SU-DHL-6 (cell line): ENCODE measurements around the gene TMEM248.
"Not testable (repeated sequence)": the region's sequence is repeated elsewhere in the genome, so short reads cannot be mapped to it uniquely, and the experiment has no call there.

Source experiments
- H2AFZ ChIP-seq: fragments of 200-600 bp; sonication (generic); 2 replicates; pipeline ENCODE4 v1.6.1; 2014; ENCODE audit warnings: low read depth, mild to moderate bottlenecking, moderate library complexity, mixed read lengths, antibody characterized with exemption, low read length; ENCODE audit not compliant: severe bottlenecking
- H3F3A ChIP-seq: fragments of 200-600 bp; shearing (Covaris generic); 2 replicates; pipeline ENCODE4 v1.6.0; 2016; ENCODE audit warnings: antibody characterized with exemption, mild to moderate bottlenecking; ENCODE audit not compliant: insufficient read depth
- H3K27ac ChIP-seq: fragments of 200-600 bp; sonication (generic); 2 replicates; pipeline ENCODE4 v1.5.1; 2016; ENCODE audit warnings: low read depth, mild to moderate bottlenecking, low read length, moderate library complexity, mixed read lengths
- H3K27me3 ChIP-seq: fragments of 200-600 bp; sonication (generic), shearing (Covaris generic); 2 replicates; pipeline ENCODE4 v1.6.0; 2014; ENCODE audit warnings: mild to moderate bottlenecking, low read length
- H3K36me3 ChIP-seq: fragments of 200-600 bp; sonication (generic); 2 replicates; pipeline ENCODE4 v1.6.1; 2014; ENCODE audit warnings: mild to moderate bottlenecking, low read length, mixed read lengths
- H3K4me2 ChIP-seq: fragments of 300-600, 200-600 bp; shearing (Covaris generic), sonication (generic); 2 replicates; pipeline ENCODE4 v1.6.0; 2014; ENCODE audit warnings: low read length, low read depth, mild to moderate bottlenecking; ENCODE audit not compliant: poor library complexity, severe bottlenecking
- H3K4me3 ChIP-seq: fragments of 200-600 bp; sonication (generic); 2 replicates; pipeline ENCODE4 v1.5.1; 2014; ENCODE audit warnings: antibody characterized with exemption, low read length, mild to moderate bottlenecking, mixed read lengths; ENCODE audit not compliant: insufficient read depth, poor library complexity, severe bottlenecking
- H3K79me2 ChIP-seq: fragments of 200-600 bp; sonication (generic); 2 replicates; pipeline ENCODE4 v1.6.1; 2014; ENCODE audit warnings: mild to moderate bottlenecking, low read length, moderate library complexity; ENCODE audit not compliant: insufficient read depth
- H3K9ac ChIP-seq: fragments of 200-600 bp; sonication (generic); 2 replicates; pipeline ENCODE4 v1.7.0; 2014; ENCODE audit warnings: mild to moderate bottlenecking, low read length
- H3K9me2 ChIP-seq: fragments of 200-600 bp; sonication (generic); replicated peaks from 2 replicates; pipeline ENCODE4 v1.6.1; 2014; ENCODE audit warnings: low read length; ENCODE audit not compliant: insufficient read depth
- H3K9me3 ChIP-seq: fragments of 200-600 bp; sonication (generic); 2 replicates; pipeline ENCODE4 v1.6.1; 2014; ENCODE audit warnings: low read length, mixed read lengths; ENCODE audit not compliant: insufficient read depth
- H4K20me1 ChIP-seq: fragments of 200-600 bp; sonication (generic); 2 replicates; pipeline ENCODE4 v1.6.1; 2014; ENCODE audit warnings: low read depth, mild to moderate bottlenecking, antibody characterized with exemption, low read length, moderate library complexity, mixed read lengths
- EZH2phosphoT487 ChIP-seq: fragments of 200-600 bp; sonication (generic), shearing (Covaris generic); conservative IDR thresholded peaks from 2 replicates; pipeline ENCODE4 v1.6.1; 2018; ENCODE audit warnings: mild to moderate bottlenecking, antibody characterized with exemption, low read length, moderate library complexity, mixed read lengths
- TF ChIP-seq, protein P1 (sequence below): fragments of 200-600 bp; sonication (generic); IDR thresholded peaks from one replicate; pipeline ENCODE4 v1.5.1; 2017; ENCODE audit warnings: antibody characterized with exemption, mild to moderate bottlenecking, low read length, moderate library complexity; ENCODE audit not compliant: insufficient read depth, poor library complexity, severe bottlenecking

The TMEM248 gene, protein sequence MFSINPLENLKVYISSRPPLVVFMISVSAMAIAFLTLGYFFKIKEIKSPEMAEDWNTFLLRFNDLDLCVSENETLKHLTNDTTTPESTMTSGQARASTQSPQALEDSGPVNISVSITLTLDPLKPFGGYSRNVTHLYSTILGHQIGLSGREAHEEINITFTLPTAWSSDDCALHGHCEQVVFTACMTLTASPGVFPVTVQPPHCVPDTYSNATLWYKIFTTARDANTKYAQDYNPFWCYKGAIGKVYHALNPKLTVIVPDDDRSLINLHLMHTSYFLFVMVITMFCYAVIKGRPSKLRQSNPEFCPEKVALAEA

DNA sequence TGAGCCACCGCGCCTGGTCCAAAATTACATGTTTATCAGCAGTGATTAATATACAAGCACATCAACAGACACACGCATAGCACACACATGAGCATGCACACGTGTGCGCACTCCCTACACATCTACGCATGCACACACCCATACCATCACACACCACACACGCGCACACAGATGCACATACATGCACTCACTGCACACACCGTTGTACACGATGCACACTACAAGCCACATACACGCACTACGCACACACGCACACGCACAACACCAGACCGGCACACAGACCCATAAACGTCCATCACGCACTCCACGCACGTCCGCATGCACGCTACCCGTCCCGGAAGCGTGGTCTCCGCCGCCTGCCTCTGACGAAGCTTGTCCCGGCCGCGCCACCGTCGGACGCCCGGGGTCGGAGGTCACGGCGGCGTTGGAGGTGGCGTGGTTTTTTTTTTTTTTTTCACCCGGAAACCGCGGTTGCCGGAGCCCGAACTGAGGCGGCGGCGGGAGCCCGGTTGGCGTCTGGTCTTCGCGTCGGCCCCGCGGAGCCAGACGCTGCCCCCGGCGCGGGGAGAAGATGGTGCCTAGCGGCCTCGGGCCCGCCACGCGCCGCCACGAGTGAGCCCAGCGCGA lies at the start of gene TMEM248:
TSS of gene TMEM248 (plus strand) at position 457 of the 627 bp plus-strand sequence. CDS start 20,641 bp downstream, outside the sequence.
- Histone ChIP-seq H3K36me3 (peaks cover 3% of the 10 kb centered on the region; the same call in 1 of the 2 replicates), H3K27me3 (no peaks in the 10 kb centered on the region), H3K9me3 (no peaks in the 10 kb centered on the region), H3K27ac (peak within 1 kb of the TSS; percentile 73), H3K79me2 (peaks cover 52% of the 10 kb centered on the region), H4K20me1 (no peaks in the 10 kb centered on the region; the same call in 1 of the 2 replicates), H3K4me2 (peak within 1 kb of the TSS; percentile 82), H3K4me3 (peak within 1 kb of the TSS; percentile 79), H3K9ac (peak within 1 kb of the TSS; percentile 81), H3K9me2 (no peaks in the 10 kb centered on the region), H2AFZ (peak within 1 kb of the TSS; percentile 57), H3F3A (peaks cover 19% of the 10 kb centered on the region)
- TF ChIP-seq, protein P1, sequence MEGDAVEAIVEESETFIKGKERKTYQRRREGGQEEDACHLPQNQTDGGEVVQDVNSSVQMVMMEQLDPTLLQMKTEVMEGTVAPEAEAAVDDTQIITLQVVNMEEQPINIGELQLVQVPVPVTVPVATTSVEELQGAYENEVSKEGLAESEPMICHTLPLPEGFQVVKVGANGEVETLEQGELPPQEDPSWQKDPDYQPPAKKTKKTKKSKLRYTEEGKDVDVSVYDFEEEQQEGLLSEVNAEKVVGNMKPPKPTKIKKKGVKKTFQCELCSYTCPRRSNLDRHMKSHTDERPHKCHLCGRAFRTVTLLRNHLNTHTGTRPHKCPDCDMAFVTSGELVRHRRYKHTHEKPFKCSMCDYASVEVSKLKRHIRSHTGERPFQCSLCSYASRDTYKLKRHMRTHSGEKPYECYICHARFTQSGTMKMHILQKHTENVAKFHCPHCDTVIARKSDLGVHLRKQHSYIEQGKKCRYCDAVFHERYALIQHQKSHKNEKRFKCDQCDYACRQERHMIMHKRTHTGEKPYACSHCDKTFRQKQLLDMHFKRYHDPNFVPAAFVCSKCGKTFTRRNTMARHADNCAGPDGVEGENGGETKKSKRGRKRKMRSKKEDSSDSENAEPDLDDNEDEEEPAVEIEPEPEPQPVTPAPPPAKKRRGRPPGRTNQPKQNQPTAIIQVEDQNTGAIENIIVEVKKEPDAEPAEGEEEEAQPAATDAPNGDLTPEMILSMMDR = no peak

DNA sequence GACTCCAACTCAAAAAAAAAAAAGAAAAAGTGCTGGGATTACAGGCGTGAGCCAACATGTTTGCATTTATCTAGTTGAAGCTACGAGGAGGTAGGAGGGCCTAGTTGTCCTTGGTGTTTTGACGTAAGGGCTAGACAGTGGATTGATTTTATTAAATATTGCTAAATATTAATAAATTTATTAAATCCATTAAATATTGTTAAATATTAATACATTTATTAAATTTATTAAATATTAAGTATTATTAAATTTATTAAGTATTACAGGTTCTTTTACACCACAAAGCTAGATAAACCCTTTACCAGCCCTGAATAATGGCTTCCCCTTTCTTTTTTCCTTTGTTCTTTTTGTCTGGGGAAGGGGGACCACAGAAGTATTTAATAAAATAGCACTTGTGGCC lies 47.5 kb upstream of the TMEM248 start:
- Histone ChIP-seq H2AFZ (no peak overlapping the region), H3K79me2 (no peaks in the 10 kb centered on the region), H3F3A (no peaks in the 10 kb centered on the region), H3K27me3 (no peaks in the 10 kb centered on the region), H3K27ac (no peak overlapping the region), H3K9ac (no peak overlapping the region), H3K4me2 (no peak overlapping the region), H3K9me2 (no peaks in the 10 kb centered on the region), H4K20me1 (no peaks in the 10 kb centered on the region), H3K4me3 (no peak overlapping the region), H3K36me3 (no peaks in the 10 kb centered on the region), H3K9me3 (no peaks in the 10 kb centered on the region)
- TF ChIP-seq EZH2phosphoT487 = no peak
- TF ChIP-seq, protein P1 = no peak

DNA sequence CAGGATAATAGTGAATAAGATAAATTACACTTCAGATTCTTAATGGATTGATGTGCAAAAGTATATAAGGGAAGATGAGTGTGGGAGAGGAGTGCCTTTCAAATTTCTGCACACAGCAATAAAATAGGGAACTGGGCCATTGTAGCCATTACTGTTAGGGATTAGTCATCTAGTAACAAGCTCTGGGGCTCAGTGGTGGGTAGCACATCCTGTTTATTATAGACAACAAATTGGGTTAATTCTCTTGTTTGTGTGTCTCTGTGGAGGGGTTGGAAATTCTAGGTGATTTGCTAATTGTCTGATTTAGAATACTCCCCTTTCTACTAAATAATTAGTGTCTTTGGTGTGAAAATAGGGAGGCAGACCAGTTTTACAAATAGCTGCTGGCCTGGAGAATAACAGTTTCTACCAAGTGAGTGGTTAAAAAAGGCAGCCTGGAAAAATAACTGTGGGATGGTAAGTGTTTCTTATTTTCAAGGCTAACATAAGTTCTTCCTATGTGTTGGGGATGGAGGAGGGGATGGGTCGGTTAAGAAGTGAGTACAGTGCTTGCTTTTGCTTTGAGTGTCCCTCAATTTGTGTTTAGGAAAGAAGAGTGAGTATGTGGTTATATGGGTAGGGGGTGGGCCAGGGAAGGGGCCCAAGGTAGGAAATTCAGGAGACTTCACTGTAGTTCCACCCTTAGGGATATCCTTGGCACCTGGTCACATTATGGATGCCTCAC lies 43.3 kb upstream of the TMEM248 start:
- H3K4me3 ChIP-seq = no peak overlapping the region
- no peak overlapping the region for H3K4me2 ChIP-seq
- no peak overlapping the region for H3K9ac ChIP-seq

DNA sequence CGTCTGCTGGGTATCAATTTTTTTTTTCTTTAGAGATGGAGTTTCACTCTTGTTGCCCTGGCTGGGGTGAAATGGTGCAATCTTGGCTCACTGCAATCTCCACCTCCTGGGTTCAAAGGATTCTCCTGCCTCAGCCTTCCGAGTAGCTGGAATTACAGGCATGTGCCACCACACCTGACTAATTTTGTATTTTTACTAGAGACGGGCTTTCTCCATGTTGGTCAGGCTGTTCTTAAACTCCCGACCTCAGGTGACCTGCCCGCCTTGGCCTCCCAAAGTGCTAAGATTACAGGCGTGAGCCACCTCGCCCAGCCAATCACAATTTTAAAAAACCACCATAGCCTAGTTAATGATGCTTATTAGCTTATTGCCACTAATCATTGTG lies 42.7 kb upstream of the TMEM248 start:
- H3K4me3 ChIP-seq, H3K4me2 ChIP-seq, H3K9me2 ChIP-seq, H3K27ac ChIP-seq, H3F3A ChIP-seq, H3K36me3 ChIP-seq, H3K79me2 ChIP-seq, H4K20me1 ChIP-seq, H3K9me3 ChIP-seq, H2AFZ ChIP-seq, H3K9ac ChIP-seq, H3K27me3 ChIP-seq: not testable (repeated sequence)

More for the DNA sequence above, 43.3 kb upstream of the TMEM248 start:
- Histone ChIP-seq H3K79me2 (no peaks in the 10 kb centered on the region), H3K36me3 (no peaks in the 10 kb centered on the region), H3F3A (no peaks in the 10 kb centered on the region), H3K27me3 (no peaks in the 10 kb centered on the region), H4K20me1 (no peaks in the 10 kb centered on the region), H2AFZ (no peak overlapping the region), H3K9me3 (no peaks in the 10 kb centered on the region), H3K9me2 (no peaks in the 10 kb centered on the region), H3K27ac (no peak overlapping the region)
- TF ChIP-seq, protein P1 = no peak
- TF ChIP-seq EZH2phosphoT487 = no peak
